HepG2 (cell line): ENCODE results near the gene HEPACAM. TPM values are rescaled to one million over a fixed set of nuclear protein-coding genes. Genes with fewer than 3 reads are reported as not detected.

ENCODE experiments used
- ATAC-seq: fragments of 200-7000 bp; cut with Tn5 transposase; 3 replicates; pipeline ENCODE4 v1.9.1; 2020; ENCODE audit warnings: mild to moderate bottlenecking, moderate library complexity
- BruUV-seq: library from RNA; stranded (reverse); fragments of 400-500 nt; replicated peaks from 2 replicates; lab custom pipeline; 2021; lab: Mats Ljungman, UMichigan
- CTCF ChIA-PET: fragments of 300-600 bp; formaldehyde crosslinking; extraction: SDS; loops from one replicate; lab custom pipeline; 2021; ENCODE audit warnings: low total read pairs, inconsistent platforms, low intra/inter-chr PET ratio; lab: Yijun Ruan, JAX
- POLR2A ChIA-PET: fragments of 350-600 bp; sonication (Branson Sonifier 250); formaldehyde crosslinking; loops from one replicate; lab custom pipeline; 2020; ENCODE audit warnings: antibody characterized with exemption, inconsistent platforms; lab: Yijun Ruan, JAX
- DNase-seq: peaks from one replicate; pipeline ENCODE4 v3.0.0-alpha.2; 2015; ENCODE audit warnings: low spot score
- FAIRE-seq: peaks from 3 replicates; lab custom pipeline; 2011; peaks lifted over from hg19 to GRCh38; lab: Jason Lieb, UNC
- H2AFZ ChIP-seq: one replicate; pipeline ENCODE4 v1.6.1; 2011; ENCODE audit warnings: low read length, inconsistent platforms
- H3K27ac ChIP-seq: fragments of 300-600 bp; 3 replicates; pipeline ENCODE4 v1.8.0; 2011; ENCODE audit warnings: mixed run types, mild to moderate bottlenecking, mixed read lengths, low read length, inconsistent platforms; ENCODE audit not compliant: insufficient read depth; ENCODE audit errors: extremely low read length
- H3K27me3 ChIP-seq, 2 experiments: fragments of 200-600 bp in 1 of 2; 2 replicates in 1 of 2; 3 replicates in 1 of 2; pipeline versions ENCODE4 v1.6.0 to v1.8.0; 2011; ENCODE audit warnings: low read length in 2 of 2, mild to moderate bottlenecking in 2 of 2, moderate library complexity in 2 of 2, inconsistent platforms in 1 of 2; ENCODE audit not compliant: insufficient read depth in 2 of 2, control insufficient read depth in 1 of 2
- H3K36me3 ChIP-seq, 2 experiments: fragments of 200-600 bp in 1 of 2; replicated peaks in 1 of 2; 2 replicates in 1 of 2; 3 replicates in 1 of 2; pipeline versions ENCODE4 v1.5.1 to v1.8.0; 2011; ENCODE audit warnings: low read length in 2 of 2, inconsistent platforms in 1 of 2; ENCODE audit not compliant: insufficient read depth in 2 of 2, control insufficient read depth in 1 of 2
- H3K4me1 ChIP-seq: 2 replicates; pipeline ENCODE4 v1.5.1; 2012; ENCODE audit warnings: low read length, inconsistent platforms; ENCODE audit not compliant: insufficient read depth
- H3K4me2 ChIP-seq: 2 replicates; pipeline ENCODE4 v1.6.0; 2011; ENCODE audit warnings: low read depth, low read length, inconsistent platforms
- H3K4me3 ChIP-seq, 3 experiments: fragments of 200-600 bp in 1 of 3; sonication (generic), shearing (Covaris generic) in 1 of 3; replicated peaks in 1 of 3; 2 replicates each; pipeline ENCODE4 v1.5.1; 2011 to 2016; ENCODE audit warnings: low read length in 3 of 3, inconsistent platforms in 2 of 3, low read depth in 2 of 3, mild to moderate bottlenecking in 2 of 3, control low read depth in 1 of 3, mixed read lengths in 1 of 3; ENCODE audit not compliant: insufficient read depth in 1 of 3
- H3K79me2 ChIP-seq: one replicate; pipeline ENCODE4 v1.6.1; 2011; ENCODE audit warnings: low read length, inconsistent platforms; ENCODE audit not compliant: insufficient read depth
- H3K9ac ChIP-seq: 2 replicates; pipeline ENCODE4 v1.6.0; 2011; ENCODE audit warnings: mild to moderate bottlenecking, low read depth, low read length, inconsistent platforms; ENCODE audit not compliant: insufficient read depth
- H3K9me3 ChIP-seq: 2 replicates; pipeline ENCODE4 v1.5.1; 2012; ENCODE audit warnings: mild to moderate bottlenecking, low read length
- H4K20me1 ChIP-seq: 2 replicates; pipeline ENCODE4 v1.6.0; 2011; ENCODE audit warnings: inconsistent platforms, mild to moderate bottlenecking, low read length, moderate library complexity; ENCODE audit not compliant: insufficient read depth
- ADNP ChIP-seq: sonication (generic); formaldehyde crosslinking; IDR thresholded peaks from 2 replicates; pipeline ENCODE4 v1.4.0; 2020; ENCODE audit warnings: missing genetic modification reagents
- BRF2 ChIP-seq: sonication (generic); formaldehyde crosslinking; IDR thresholded peaks from 2 replicates; pipeline ENCODE4 v1.8.1; 2022; ENCODE audit warnings: mild to moderate bottlenecking, missing genetic modification reagents
- CTCF ChIP-seq: sonication (generic); formaldehyde crosslinking; IDR thresholded peaks from 2 replicates; pipeline ENCODE4 v1.5.0; 2020; ENCODE audit warnings: mild to moderate bottlenecking, missing genetic modification reagents, moderate library complexity
- FOXO4 ChIP-seq: sonication (generic); formaldehyde crosslinking; conservative IDR thresholded peaks from 2 replicates; pipeline ENCODE4 v1.8.1; 2023; ENCODE audit warnings: missing genetic modification reagents
- NR2F6 ChIP-seq, 2 experiments: IDR thresholded peaks; 2 replicates each; pipeline ENCODE4 v1.6.1; 2016; ENCODE audit warnings: antibody characterized with exemption in 1 of 2, mild to moderate bottlenecking in 1 of 2
- PPARG ChIP-seq: conservative IDR thresholded peaks from 2 replicates; pipeline ENCODE4 v1.6.1; 2016; ENCODE audit warnings: missing biosample characterization, missing genetic modification reagents
- RAD21 ChIP-seq: fragments of 450-650 bp; formaldehyde crosslinking; IDR thresholded peaks from 2 replicates; pipeline ENCODE4 v1.5.0; 2020; ENCODE audit warnings: mild to moderate bottlenecking
- SCMH1 ChIP-seq: sonication (generic); formaldehyde crosslinking; IDR thresholded peaks from 2 replicates; pipeline ENCODE4 v1.9.0; 2021; ENCODE audit warnings: missing genetic modification reagents, mild to moderate bottlenecking, borderline replicate concordance
- THAP11 ChIP-seq: IDR thresholded peaks from 2 replicates; pipeline ENCODE4 v1.6.1; 2016; ENCODE audit warnings: missing biosample characterization, missing genetic modification reagents
- ZFP90 ChIP-seq: sonication (generic); formaldehyde crosslinking; IDR thresholded peaks from 2 replicates; pipeline ENCODE4 v1.8.0; 2022; ENCODE audit warnings: missing genetic modification reagents, mild to moderate bottlenecking, inconsistent platforms, borderline replicate concordance
- ZKSCAN8 ChIP-seq: IDR thresholded peaks from 2 replicates; pipeline ENCODE4 v1.6.1; 2016; ENCODE audit warnings: borderline replicate concordance, missing genetic modification reagents, missing compliant biosample characterization
- ZNF317 ChIP-seq: sonication (generic); formaldehyde crosslinking; IDR thresholded peaks from 2 replicates; pipeline ENCODE4 v1.5.0; 2020; ENCODE audit warnings: mild to moderate bottlenecking, missing genetic modification reagents
- ZNF451 ChIP-seq: sonication (generic); formaldehyde crosslinking; IDR thresholded peaks from 2 replicates; pipeline ENCODE4 v1.5.0; 2020; ENCODE audit warnings: mild to moderate bottlenecking, missing genetic modification reagents
- ZNF770 ChIP-seq: sonication (generic); formaldehyde crosslinking; IDR thresholded peaks from 2 replicates; pipeline ENCODE4 v1.5.0; 2020; ENCODE audit warnings: mild to moderate bottlenecking, missing genetic modification reagents
- ZNF800 ChIP-seq: sonication (generic); formaldehyde crosslinking; IDR thresholded peaks from 2 replicates; pipeline ENCODE4 v1.4.0; 2020; ENCODE audit warnings: missing genetic modification reagents
- WGBS: methylation state at CpG from one replicate; pipeline ENCODE4 v1.1.6; 2017; ENCODE audit warnings: low lambda C conversion rate; 5-methylcytosine and 5-hydroxymethylcytosine counted together
- in situ Hi-C: cut with HindIII; loops from 2 replicates; pipeline ENCODE4 v1.10.0; 2017; ENCODE audit warnings: low pct_unique_long_range_greater_than_20kb; ENCODE audit not compliant: extremely low pct_ligation_motif_present
- intact Hi-C: fragments of 100-400 bp; cut with micrococcal nuclease; formaldehyde crosslinking; loops from one replicate; pipeline ENCODE4 v1.10.0; 2022; ENCODE audit not compliant: unreplicated experiment
- polyA plus RNA-seq, 8 experiments: library from polyadenylated mRNA; depleted of rRNA in 3 of 8; stranded (reverse) in 7 of 8; unstranded in 1 of 8; fragments of >200 nt; fragmentation: Illumina TruSeq in 4 of 8; extraction: Trizol in 4 of 8; gene quantifications; 2 replicates each; pipeline versions ENCODE4 v1.2.1 to v1.2.3, GENCODE V29; 2011 to 2016; ENCODE audit warnings: low read depth in 4 of 8, missing spikeins in 1 of 8, mixed read lengths in 1 of 8; ENCODE audit not compliant: insufficient read depth in 1 of 8
- total RNA-seq, 5 experiments: library from RNA; depleted of rRNA; stranded (reverse); fragments of >200 nt; fragmentation: Illumina TruSeq; extraction: Trizol; gene quantifications; 2 replicates each; pipeline ENCODE4 v1.2.3, GENCODE V29; 2016; ENCODE audit warnings: low read depth in 1 of 5

HEPACAM gene
- total and polyA plus RNA-seq, 2 of the 13 experiments (the other 11 are each of a cell fraction or from before 2014, with no cell fraction given) = 66.9 to 121 TPM

- Histone ChIP-seq H3K27ac (no peak overlapping the region), H3K36me3 (no peaks in the 10 kb centered on the region), H3K4me3 (no peak overlapping the region), H2AFZ (no peak overlapping the region), H3K9ac (no peak overlapping the region), H4K20me1 (no peaks in the 10 kb centered on the region), H3K4me2 (no peak overlapping the region), H3K79me2 (no peaks in the 10 kb centered on the region), H3K4me1 (no peaks in the 10 kb centered on the region), H3K27me3 (no peaks in the 10 kb centered on the region), H3K9me3 (no peaks in the 10 kb centered on the region)
- ChIA-PET POLR2A (no interaction called here), CTCF (interaction anchor here (0.7 to 2.2 kb wide), 5 partner anchors 152 to 467 kb away, joined by 3 to 23 read pairs (median 3); no protein-coding TSS in a partner anchor)
- peak; percentile 78 for DNase-seq
- intact Hi-C loops = loop anchor here (1.0 to 5.0 kb wide), 5 partner anchors 129 to 910 kb away; no protein-coding TSS in a partner anchor
- WGBS = 22% methylated on average over 5 of the region's 5 CpGs
- in situ Hi-C loops = no loop called here
- peak; percentile 94 for FAIRE-seq
- no TSS peak for BruUV-seq
- peak; percentile 93 for ATAC-seq
- TF ChIP-seq CTCF (CRISPR knock-in tag) = peak; percentile 87
- TF ChIP-seq ZNF770 (CRISPR knock-in tag) = no peak
- no peak for TF ChIP-seq FOXO4
- TF ChIP-seq ZKSCAN8 (CRISPR knock-in tag) = peak; percentile 58; the same call in 1 of the 2 replicates
- TF ChIP-seq SCMH1 (CRISPR knock-in tag) = no peak
- 0 out of 2 replicates have a peak, but pooled peaks have one; percentile 24 for TF ChIP-seq PPARG (CRISPR knock-in tag)
- 0 out of 2 replicates have a peak, but pooled peaks have one; percentile 24 for TF ChIP-seq THAP11 (CRISPR knock-in tag)
- peak; percentile 67 for TF ChIP-seq RAD21
- TF ChIP-seq ZFP90 = no peak
- TF ChIP-seq BRF2 = no peak
- no peak for TF ChIP-seq ZNF451 (CRISPR knock-in tag)
- TF ChIP-seq ZNF800 = no peak
- no peak for TF ChIP-seq ZNF317 (CRISPR knock-in tag)
- no peak for TF ChIP-seq NR2F6 (IDR thresholded peaks at IDR 0.05)
- no peak; the same call in 1 of the 2 replicates for TF ChIP-seq NR2F6 (CRISPR knock-in tag; IDR thresholded peaks at IDR 0.05)
- TF ChIP-seq ADNP (CRISPR knock-in tag) = no peak
Observed at GRCh38 chr11:124961972-124962609, 26.2 kb upstream of the HEPACAM start.
